GM18498 (cell line): ENCODE measurements around the gene CXCL1.

Source experiments
- ATAC-seq: cut with Tn5 transposase; IDR thresholded peaks from one replicate; pipeline ENCODE4 v1.9.1; 2021; ENCODE audit warnings: mild to moderate bottlenecking, moderate library complexity; ENCODE audit not compliant: unreplicated experiment

Gene CXCL1

GRCh38 chr4:73850261-73850970 is 18.8 kb upstream of the CXCL1 start:
- ATAC-seq = no peak

- ATAC-seq = no peak
These were observed 17.9 kb upstream of the CXCL1 start for GRCh38 chr4:73851293-73851692.

GRCh38 chr4:73852771-73853170 is 16.4 kb upstream of the CXCL1 start:
- ATAC-seq = no peak

- no peak for ATAC-seq
These were observed 15.9 kb upstream of the CXCL1 start, which contains the start of gene PF4V1 for GRCh38 chr4:73853246-73853704. Gene PF4V1 (plus strand): TSS chr4:73853296. CDS start chr4:73853363, 67 bp downstream.

DNA sequence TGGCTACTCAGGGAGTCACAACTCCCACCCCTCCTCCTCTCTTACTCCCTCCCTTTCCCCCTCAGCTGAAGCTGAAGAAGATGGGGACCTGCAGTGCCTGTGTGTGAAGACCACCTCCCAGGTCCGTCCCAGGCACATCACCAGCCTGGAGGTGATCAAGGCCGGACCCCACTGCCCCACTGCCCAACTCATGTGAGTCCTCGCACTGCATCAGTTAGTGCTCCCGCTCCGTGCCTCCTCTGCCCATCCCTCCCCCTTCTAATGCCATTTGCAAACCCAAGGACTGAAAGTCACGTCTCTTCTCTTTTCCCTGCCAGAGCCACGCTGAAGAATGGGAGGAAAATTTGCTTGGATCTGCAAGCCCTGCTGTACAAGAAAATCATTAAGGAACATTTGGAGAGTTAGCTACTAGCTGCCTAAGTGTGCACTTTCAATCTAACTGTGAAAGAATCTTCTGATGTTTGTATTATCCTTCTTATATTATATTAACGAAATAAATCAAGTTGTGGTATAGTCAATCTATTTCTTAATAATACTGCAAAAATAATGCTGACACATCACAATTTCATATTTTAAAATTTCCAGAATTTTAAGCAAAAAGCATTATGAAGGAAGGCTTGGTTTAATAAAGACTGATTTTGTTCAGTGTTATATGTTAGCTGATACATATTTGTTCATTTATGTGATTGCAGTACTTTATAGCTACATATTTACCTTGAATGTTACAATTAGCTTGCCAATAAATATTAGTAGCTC is 15.3 kb upstream of the CXCL1 start:
- no peak for ATAC-seq

- no peak for ATAC-seq
These were observed 13.8 kb upstream of the CXCL1 start for GRCh38 chr4:73855406-73855805.

- ATAC-seq = no peak
These were observed 12.7 kb upstream of the CXCL1 start for GRCh38 chr4:73856518-73856917.

GRCh38 chr4:73859614-73860088 is 9.5 kb upstream of the CXCL1 start:
- ATAC-seq = no peak

GRCh38 chr4:73860181-73860580 is 9.0 kb upstream of the CXCL1 start:
- ATAC-seq = no peak

DNA sequence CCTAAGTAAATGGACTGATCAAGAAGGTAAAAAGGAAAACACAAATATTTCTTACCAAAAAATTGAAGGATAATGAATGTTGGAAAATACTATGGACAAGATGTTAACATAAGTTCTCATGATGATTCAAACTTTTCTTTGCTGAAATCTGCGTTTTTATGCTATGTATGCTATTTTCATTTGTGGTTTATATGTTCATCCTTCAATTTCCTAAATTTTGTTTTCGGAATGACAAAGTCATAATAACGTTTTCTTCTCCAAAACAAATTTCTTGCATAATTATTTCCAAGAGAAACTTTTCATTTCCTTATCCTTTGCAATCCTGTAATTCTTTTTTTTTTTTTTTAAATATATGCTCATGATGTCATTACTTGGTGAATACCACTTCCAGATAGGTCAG is 8.3 kb upstream of the CXCL1 start:
- ATAC-seq = no peak

GRCh38 chr4:73862322-73862721 is 6.9 kb upstream of the CXCL1 start:
- no peak for ATAC-seq

DNA sequence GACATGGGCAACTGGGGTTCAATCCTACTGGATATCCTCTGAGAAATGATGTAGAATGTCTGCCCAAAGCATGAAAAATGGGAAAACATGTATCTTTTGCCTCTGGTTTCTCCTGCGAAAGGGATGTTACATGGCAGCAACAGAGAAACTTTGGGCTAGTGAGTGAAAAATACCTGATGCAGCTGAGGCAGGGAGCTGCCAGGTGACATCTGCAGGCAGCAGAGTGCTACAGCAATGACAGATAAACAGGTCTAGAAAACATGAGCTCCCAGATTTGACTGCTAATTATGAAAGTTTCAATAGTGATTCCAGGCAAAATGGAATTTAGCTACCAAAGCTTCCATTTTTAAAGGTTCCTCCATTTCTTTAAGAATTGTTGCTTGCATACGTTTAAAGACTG is 4.8 kb upstream of the CXCL1 start:
- ATAC-seq = no peak

- ATAC-seq = no peak
These were observed 4.2 kb upstream of the CXCL1 start for GRCh38 chr4:73864961-73865360.

DNA sequence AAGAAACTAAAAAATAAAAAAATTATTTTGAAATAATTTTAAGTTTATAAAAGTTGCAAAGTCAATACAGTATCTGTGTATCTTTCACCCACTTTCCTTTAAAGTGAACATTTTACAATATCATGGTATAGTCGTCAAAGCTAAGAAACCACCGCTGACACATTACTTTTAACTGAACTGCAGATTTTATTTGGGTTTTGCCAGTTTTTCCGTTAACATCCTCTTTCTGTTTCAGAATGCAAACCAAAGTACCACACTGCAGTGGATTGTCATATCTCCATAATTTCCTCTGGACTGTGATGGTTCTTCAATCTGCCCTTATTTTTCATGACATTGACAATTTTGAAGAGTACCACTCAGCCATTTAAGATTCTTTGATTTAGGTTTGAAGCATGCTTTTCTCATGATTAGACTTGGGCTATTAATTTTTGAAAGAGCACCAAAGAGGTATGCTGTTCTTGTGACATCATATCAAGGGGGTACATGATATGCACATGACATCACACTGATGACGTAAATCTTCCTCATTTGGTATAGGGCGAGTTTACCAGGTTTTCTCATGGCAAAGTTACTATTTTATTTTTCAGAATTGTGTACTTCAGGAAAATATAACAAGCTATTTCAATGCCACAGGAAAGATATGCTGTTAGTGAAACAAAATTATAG is 3.6 kb upstream of the CXCL1 start:
- no peak for ATAC-seq

DNA sequence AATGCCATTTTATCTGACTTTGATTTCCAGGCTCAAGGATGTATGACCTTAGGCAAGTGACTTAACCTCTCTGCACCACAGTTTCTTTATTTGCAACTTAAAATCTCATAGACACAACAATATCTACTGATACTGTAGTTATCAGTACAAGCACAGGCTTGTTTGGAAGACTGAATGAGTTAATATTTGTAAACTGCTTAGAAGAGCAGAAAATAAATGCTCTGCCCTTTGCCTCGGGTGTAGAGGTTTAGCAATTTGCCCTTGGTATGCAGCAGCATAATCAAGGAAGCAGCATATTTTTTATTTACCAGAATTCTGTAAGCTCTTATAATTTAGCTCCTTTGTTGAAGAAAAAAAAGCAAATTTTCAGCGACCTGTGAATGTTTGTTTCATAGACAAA is 2.9 kb upstream of the CXCL1 start:
- no peak for ATAC-seq

GRCh38 chr4:73867783-73868182 is 1.4 kb upstream of the CXCL1 start:
- ATAC-seq = no peak

- ATAC-seq = no peak
These were observed 725 bp upstream of the CXCL1 start for GRCh38 chr4:73868206-73869129.

- no peak for ATAC-seq
These were observed 1.1 kb downstream of the CXCL1 start for GRCh38 chr4:73870260-73870659.

DNA sequence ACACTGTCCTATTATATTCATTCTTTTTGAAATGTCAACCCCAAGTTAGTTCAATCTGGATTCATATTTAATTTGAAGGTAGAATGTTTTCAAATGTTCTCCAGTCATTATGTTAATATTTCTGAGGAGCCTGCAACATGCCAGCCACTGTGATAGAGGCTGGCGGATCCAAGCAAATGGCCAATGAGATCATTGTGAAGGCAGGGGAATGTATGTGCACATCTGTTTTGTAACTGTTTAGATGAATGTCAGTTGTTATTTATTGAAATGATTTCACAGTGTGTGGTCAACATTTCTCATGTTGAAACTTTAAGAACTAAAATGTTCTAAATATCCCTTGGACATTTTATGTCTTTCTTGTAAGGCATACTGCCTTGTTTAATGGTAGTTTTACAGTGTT is 1.6 kb downstream of the CXCL1 start:
- no peak for ATAC-seq

GRCh38 chr4:73871511-73872310 is 2.5 kb downstream of the CXCL1 start:
- no peak for ATAC-seq
